ENCODE measurements around the gene LAMA2. TPM values are rescaled to one million over a fixed set of nuclear protein-coding genes. Genes with fewer than 3 reads are reported as not detected.

The LAMA2 gene
- total and polyA plus RNA-seq, 7 donors = 0.46 to 131 (median 59.6) TPM

- Histone ChIP-seq H3K27ac (no peak overlapping the region), H3K4me1 (no peaks in the 10 kb centered on the region), H3K9me3 (no peaks in the 10 kb centered on the region), H3K4me3 (no peak overlapping the region), H3K27me3 (no peaks in the 10 kb centered on the region), H3K36me3 (no peaks in the 10 kb centered on the region)
- DNase-seq = no peak
- TF ChIP-seq POLR2AphosphoS5 (IDR thresholded peaks at IDR 0.05) = no peak
- TF ChIP-seq POLR2A (IDR thresholded peaks at IDR 0.05) = no peak
- no peak for TF ChIP-seq CTCF (IDR thresholded peaks at IDR 0.05)
- no peak for TF ChIP-seq EP300 (IDR thresholded peaks at IDR 0.05)
- intact Hi-C loops (cut with DNase I) = no loop called here
These were observed 399.1 kb downstream of the LAMA2 start for GRCh38 chr6:129282019-129282418.

DNA sequence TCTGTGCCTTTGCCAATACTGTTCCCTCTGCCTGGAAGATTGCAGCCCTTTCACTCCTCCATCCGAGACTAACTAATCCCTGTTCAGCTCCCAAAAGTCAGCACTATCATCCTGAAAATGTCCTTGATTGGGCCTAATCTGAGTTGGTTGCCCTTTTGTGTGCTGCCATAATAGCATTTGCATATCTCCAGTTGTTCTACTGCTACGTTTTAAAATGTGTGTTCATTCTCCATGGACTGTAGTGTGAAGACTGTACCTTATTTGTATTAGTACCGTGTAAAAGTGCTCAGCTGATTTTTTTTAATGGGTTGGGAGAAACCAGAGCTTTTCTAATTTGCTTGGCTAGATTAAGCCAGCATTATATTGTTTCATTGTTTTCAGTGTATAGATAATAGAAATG lies 401.3 kb downstream of the LAMA2 start:
- no peaks in the 10 kb centered on the region for H3K4me1 ChIP-seq
- no peaks in the 10 kb centered on the region for H3K9me3 ChIP-seq
- intact Hi-C loops (cut with DNase I) = no loop called here
- H3K4me3 ChIP-seq = no peak overlapping the region
- TF ChIP-seq POLR2AphosphoS5 (IDR thresholded peaks at IDR 0.05) (no peak), EP300 (IDR thresholded peaks at IDR 0.05) (no peak), POLR2A (IDR thresholded peaks at IDR 0.05) (no peak), CTCF (IDR thresholded peaks at IDR 0.05) (no peak)
- H3K27me3 ChIP-seq = no peaks in the 10 kb centered on the region
- H3K36me3 ChIP-seq = no peaks in the 10 kb centered on the region
- H3K27ac ChIP-seq = no peak overlapping the region
- DNase-seq = no peak
- WGBS, 2 donors = 84 to 89% methylated on average over 3 of the region's 3 CpGs

GRCh38 chr6:129287231-129288177 lies 404.6 kb downstream of the LAMA2 start:
- TF ChIP-seq CTCF (IDR thresholded peaks at IDR 0.05) = no peak
- TF ChIP-seq POLR2AphosphoS5 (IDR thresholded peaks at IDR 0.05) = no peak
- no peak for TF ChIP-seq POLR2A (IDR thresholded peaks at IDR 0.05)
- no peak for TF ChIP-seq EP300 (IDR thresholded peaks at IDR 0.05)
- Histone ChIP-seq H3K4me1 (no peaks in the 10 kb centered on the region), H3K27ac (no peak overlapping the region), H3K4me3 (no peak overlapping the region), H3K36me3 (peaks cover 0 to 6% (median 0%) of the 10 kb centered on the region in 4 donors), H3K9me3 (no peaks in the 10 kb centered on the region), H3K27me3 (no peaks in the 10 kb centered on the region)
- 89 to 90% methylated on average over 7 of the region's 7 CpGs for WGBS, 2 donors
- DNase-seq = no peak
- intact Hi-C loops (cut with DNase I) = no loop called here

GRCh38 chr6:129289442-129289841 lies 406.5 kb downstream of the LAMA2 start:
- H3K4me1 ChIP-seq = no peaks in the 10 kb centered on the region
- peaks cover 0 to 10% (median 0%) of the 10 kb centered on the region in 4 donors for H3K36me3 ChIP-seq
- intact Hi-C loops (cut with DNase I) = no loop called here
- no peaks in the 10 kb centered on the region for H3K27me3 ChIP-seq
- 97 to 98% methylated on average over 1 of the region's 1 CpG for WGBS, 2 donors
- no peaks in the 10 kb centered on the region for H3K9me3 ChIP-seq
- H3K27ac ChIP-seq = no peak overlapping the region
- no peak for DNase-seq
- no peak overlapping the region for H3K4me3 ChIP-seq
- TF ChIP-seq EP300 (IDR thresholded peaks at IDR 0.05) (no peak), POLR2A (IDR thresholded peaks at IDR 0.05) (no peak)

- TF ChIP-seq CTCF (IDR thresholded peaks at IDR 0.05) (no peak), POLR2AphosphoS5 (IDR thresholded peaks at IDR 0.05) (no peak), EP300 (IDR thresholded peaks at IDR 0.05) (no peak), POLR2A (IDR thresholded peaks at IDR 0.05) (no peak)
- peaks cover 0 to 10% (median 0%) of the 10 kb centered on the region in 4 donors for H3K36me3 ChIP-seq
- intact Hi-C loops (cut with DNase I) = no loop called here
- no peaks in the 10 kb centered on the region for H3K9me3 ChIP-seq
- no peaks in the 10 kb centered on the region for H3K27me3 ChIP-seq
- no peaks in the 10 kb centered on the region for H3K4me1 ChIP-seq
- 92 to 93% methylated on average over 15 of the region's 15 CpGs for WGBS, 2 donors
- H3K27ac ChIP-seq = no peak overlapping the region
- DNase-seq = no peak
- H3K4me3 ChIP-seq = no peak overlapping the region
These were observed 409.9 kb downstream of the LAMA2 start for GRCh38 chr6:129292836-129293235.

Measured in sigmoid colon (tissue), 7 donors.